Measurements from ENCODE around the gene FAM107B.

FAM107B gene

GRCh38 chr10:14810969-14811953, 36.6 kb upstream of the FAM107B start:
- no peak overlapping the region for H3K4me3 ChIP-seq (ENCODE audit: extremely low read depth, insufficient read depth, low read length, poor library complexity, severe bottlenecking)
- 83 to 85% methylated on average over 8 of the region's 9 CpGs for WGBS, 2 experiments (ENCODE audit: insufficient coverage in 2 of 2)

GRCh38 chr10:14806318-14806717, 31.6 kb upstream of the FAM107B start:
- Histone ChIP-seq H3K4me1 (ENCODE audit: control insufficient read depth, insufficient read depth, low read length, poor library complexity, severe bottlenecking) (no peaks in the 10 kb centered on the region), H3K4me3 (ENCODE audit: extremely low read depth, insufficient read depth, low read length, poor library complexity, severe bottlenecking) (no peak overlapping the region), H3K9me3 (ENCODE audit: control insufficient read depth, low read length) (peaks cover 5% of the 10 kb centered on the region), H3K36me3 (ENCODE audit: control insufficient read depth, insufficient read depth, low read length) (no peaks in the 10 kb centered on the region), H3K27ac (ENCODE audit: low read depth, low read length, severe bottlenecking) (no peak overlapping the region)
- WGBS, 2 experiments (ENCODE audit: insufficient coverage in 2 of 2), result 63 to 100% methylated on average over 1 of the region's 3 CpGs

More at GRCh38 chr10:14810969-14811953, 36.6 kb upstream of the FAM107B start:
- Histone ChIP-seq H3K4me1 (ENCODE audit: control insufficient read depth, insufficient read depth, low read length, poor library complexity, severe bottlenecking) (no peaks in the 10 kb centered on the region), H3K36me3 (ENCODE audit: control insufficient read depth, insufficient read depth, low read length) (no peaks in the 10 kb centered on the region), H3K9me3 (ENCODE audit: control insufficient read depth, low read length) (no peaks in the 10 kb centered on the region), H3K27ac (ENCODE audit: low read depth, low read length, severe bottlenecking) (no peak overlapping the region)

GRCh38 chr10:14803827-14804226, 29.1 kb upstream of the FAM107B start:
- H3K4me1 ChIP-seq (ENCODE audit: control insufficient read depth, insufficient read depth, low read length, poor library complexity, severe bottlenecking), result no peaks in the 10 kb centered on the region
- no CpG with 5 or more reads among the region's 1 CpG for WGBS, 2 experiments (ENCODE audit: insufficient coverage in 2 of 2)
- no peaks in the 10 kb centered on the region for H3K36me3 ChIP-seq (ENCODE audit: control insufficient read depth, insufficient read depth, low read length)
- no peak overlapping the region for H3K4me3 ChIP-seq (ENCODE audit: extremely low read depth, insufficient read depth, low read length, poor library complexity, severe bottlenecking)
- no peak overlapping the region for H3K27ac ChIP-seq (ENCODE audit: low read depth, low read length, severe bottlenecking)
- peaks cover 5% of the 10 kb centered on the region for H3K9me3 ChIP-seq (ENCODE audit: control insufficient read depth, low read length)

GRCh38 chr10:14801723-14802122, 27.0 kb upstream of the FAM107B start:
- 83 to 90% methylated on average over 5 of the region's 5 CpGs for whole genome bisulfite sequencing, 2 experiments (ENCODE audit: insufficient coverage in 2 of 2)

GRCh38 chr10:14800397-14800796, 25.7 kb upstream of the FAM107B start:
- Histone ChIP-seq H3K36me3 (ENCODE audit: control insufficient read depth, insufficient read depth, low read length) (no peaks in the 10 kb centered on the region), H3K27ac (ENCODE audit: low read depth, low read length, severe bottlenecking) (no peak overlapping the region), H3K4me3 (ENCODE audit: extremely low read depth, insufficient read depth, low read length, poor library complexity, severe bottlenecking) (no peak overlapping the region), H3K4me1 (ENCODE audit: control insufficient read depth, insufficient read depth, low read length, poor library complexity, severe bottlenecking) (no peaks in the 10 kb centered on the region), H3K9me3 (ENCODE audit: control insufficient read depth, low read length) (peaks cover 5% of the 10 kb centered on the region)
- 50% methylated on average over 1 of the region's 1 CpG; no CpG with 5 or more reads in 1 of the 2 experiments for whole genome bisulfite sequencing, 2 experiments (ENCODE audit: insufficient coverage in 2 of 2)

More at GRCh38 chr10:14801723-14802122, 27.0 kb upstream of the FAM107B start:
- peaks cover 5% of the 10 kb centered on the region for H3K9me3 ChIP-seq (ENCODE audit: control insufficient read depth, low read length)
- no peak overlapping the region for H3K27ac ChIP-seq (ENCODE audit: low read depth, low read length, severe bottlenecking)
- no peaks in the 10 kb centered on the region for H3K36me3 ChIP-seq (ENCODE audit: control insufficient read depth, insufficient read depth, low read length)
- no peak overlapping the region for H3K4me3 ChIP-seq (ENCODE audit: extremely low read depth, insufficient read depth, low read length, poor library complexity, severe bottlenecking)
- H3K4me1 ChIP-seq (ENCODE audit: control insufficient read depth, insufficient read depth, low read length, poor library complexity, severe bottlenecking), result no peaks in the 10 kb centered on the region

GRCh38 chr10:14798636-14799035, 23.9 kb upstream of the FAM107B start:
- Histone ChIP-seq H3K36me3 (ENCODE audit: control insufficient read depth, insufficient read depth, low read length) (no peaks in the 10 kb centered on the region), H3K9me3 (ENCODE audit: control insufficient read depth, low read length) (peaks cover 5% of the 10 kb centered on the region), H3K4me3 (ENCODE audit: extremely low read depth, insufficient read depth, low read length, poor library complexity, severe bottlenecking) (no peak overlapping the region), H3K4me1 (ENCODE audit: control insufficient read depth, insufficient read depth, low read length, poor library complexity, severe bottlenecking) (no peaks in the 10 kb centered on the region), H3K27ac (ENCODE audit: low read depth, low read length, severe bottlenecking) (no peak overlapping the region)
- 71% methylated on average over 1 of the region's 5 CpGs; no CpG with 5 or more reads in 1 of the 2 experiments for WGBS, 2 experiments (ENCODE audit: insufficient coverage in 2 of 2)

- Histone ChIP-seq H3K4me3 (ENCODE audit: extremely low read depth, insufficient read depth, low read length, poor library complexity, severe bottlenecking) (no peak overlapping the region), H3K27ac (ENCODE audit: low read depth, low read length, severe bottlenecking) (no peak overlapping the region), H3K9me3 (ENCODE audit: control insufficient read depth, low read length) (peaks cover 6% of the 10 kb centered on the region), H3K4me1 (ENCODE audit: control insufficient read depth, insufficient read depth, low read length, poor library complexity, severe bottlenecking) (peaks cover 3% of the 10 kb centered on the region), H3K36me3 (ENCODE audit: control insufficient read depth, insufficient read depth, low read length) (no peaks in the 10 kb centered on the region)
- 95 to 98% methylated on average over 4 to 5 of the region's 5 CpGs for WGBS, 2 experiments (ENCODE audit: insufficient coverage in 2 of 2)
These were observed 13.2 kb upstream of the FAM107B start for GRCh38 chr10:14787938-14788337.

- H3K27ac ChIP-seq (ENCODE audit: low read depth, low read length, severe bottlenecking), result no peak overlapping the region
- WGBS, 2 experiments (ENCODE audit: insufficient coverage in 2 of 2), result 85 to 97% methylated on average over 3 of the region's 5 CpGs
These were observed 9.9 kb upstream of the FAM107B start for GRCh38 chr10:14784459-14785055.

GRCh38 chr10:14782691-14783363, 8.1 kb upstream of the FAM107B start:
- H3K9me3 ChIP-seq (ENCODE audit: control insufficient read depth, low read length), result peaks cover 6% of the 10 kb centered on the region
- H3K4me1 ChIP-seq (ENCODE audit: control insufficient read depth, insufficient read depth, low read length, poor library complexity, severe bottlenecking), result peaks cover 21% of the 10 kb centered on the region
- WGBS, 2 experiments (ENCODE audit: insufficient coverage in 2 of 2), result 61 to 64% methylated on average over 2 to 4 of the region's 9 CpGs
- peak overlapping the region; percentile 78 for H3K27ac ChIP-seq (ENCODE audit: low read depth, low read length, severe bottlenecking)
- H3K36me3 ChIP-seq (ENCODE audit: control insufficient read depth, insufficient read depth, low read length), result no peaks in the 10 kb centered on the region
- no peak overlapping the region for H3K4me3 ChIP-seq (ENCODE audit: extremely low read depth, insufficient read depth, low read length, poor library complexity, severe bottlenecking)

More at GRCh38 chr10:14784459-14785055, 9.9 kb upstream of the FAM107B start:
- no peak overlapping the region for H3K4me3 ChIP-seq (ENCODE audit: extremely low read depth, insufficient read depth, low read length, poor library complexity, severe bottlenecking)
- no peaks in the 10 kb centered on the region for H3K36me3 ChIP-seq (ENCODE audit: control insufficient read depth, insufficient read depth, low read length)
- H3K4me1 ChIP-seq (ENCODE audit: control insufficient read depth, insufficient read depth, low read length, poor library complexity, severe bottlenecking), result peaks cover 14% of the 10 kb centered on the region
- H3K9me3 ChIP-seq (ENCODE audit: control insufficient read depth, low read length), result peaks cover 6% of the 10 kb centered on the region

- Histone ChIP-seq H3K27ac (ENCODE audit: low read depth, low read length, severe bottlenecking) (no peak overlapping the region), H3K9me3 (ENCODE audit: control insufficient read depth, low read length) (peaks cover 6% of the 10 kb centered on the region), H3K36me3 (ENCODE audit: control insufficient read depth, insufficient read depth, low read length) (no peaks in the 10 kb centered on the region), H3K4me3 (ENCODE audit: extremely low read depth, insufficient read depth, low read length, poor library complexity, severe bottlenecking) (no peak overlapping the region), H3K4me1 (ENCODE audit: control insufficient read depth, insufficient read depth, low read length, poor library complexity, severe bottlenecking) (peaks cover 21% of the 10 kb centered on the region)
- WGBS, 2 experiments (ENCODE audit: insufficient coverage in 2 of 2), result 79 to 84% methylated on average over 5 to 7 of the region's 7 CpGs
These were observed 7.1 kb upstream of the FAM107B start for GRCh38 chr10:14781763-14782162.

Measured in mesodermal cell (in vitro differentiated cells).